GM19467 (cell line): ENCODE results near the gene OR13C4.
"Not testable (repeated sequence)": the region's sequence is repeated elsewhere in the genome, so short reads cannot be mapped to it uniquely, and the experiment has no call there.

Experiments
- ATAC-seq: cut with Tn5 transposase; IDR thresholded peaks from one replicate; pipeline ENCODE4 v1.9.1; 2021; ENCODE audit warnings: mild to moderate bottlenecking, moderate library complexity; ENCODE audit not compliant: unreplicated experiment

The OR13C4 gene

GRCh38 chr9:104527109-104527508 lies at the start of gene OR13C4:
Gene OR13C4 (minus strand): TSS chr9:104527209. CDS start chr9:104527209, 0 bp downstream.
- ATAC-seq, result no peak

- ATAC-seq, result no peak
Measured at GRCh38 chr9:104575456-104575855, 48.4 kb upstream of the OR13C4 start.

GRCh38 chr9:104572612-104573011 lies 45.6 kb upstream of the OR13C4 start:
- ATAC-seq, result no peak

- no peak for ATAC-seq
Measured at GRCh38 chr9:104568868-104569267, 41.9 kb upstream of the OR13C4 start, which contains the start of gene OR13C8. Gene OR13C8 (plus strand): TSS chr9:104569168. CDS start chr9:104569168, 0 bp downstream.

GRCh38 chr9:104564358-104564757 lies 37.3 kb upstream of the OR13C4 start:
- ATAC-seq, result no peak

- ATAC-seq, result no peak
Measured at GRCh38 chr9:104556830-104557634, 30.0 kb upstream of the OR13C4 start.

- ATAC-seq, result no peak
Measured at GRCh38 chr9:104555521-104555920, 28.5 kb upstream of the OR13C4 start.

GRCh38 chr9:104553261-104553660 lies 26.3 kb upstream of the OR13C4 start:
- ATAC-seq, result no peak

GRCh38 chr9:104544644-104545043 lies 17.6 kb upstream of the OR13C4 start:
- no peak for ATAC-seq

- ATAC-seq, result no peak
Measured at GRCh38 chr9:104539275-104539674, 12.3 kb upstream of the OR13C4 start.

- ATAC-seq, result no peak
Measured at GRCh38 chr9:104536756-104537155, 9.7 kb upstream of the OR13C4 start, which contains the start of gene OR13C3. Gene OR13C3 (minus strand): TSS chr9:104536856. CDS start chr9:104536723, 133 bp downstream.

GRCh38 chr9:104520241-104520640 lies 6.8 kb downstream of the OR13C4 start:
- ATAC-seq, result not testable (repeated sequence)

GRCh38 chr9:104514901-104515300 lies 12.1 kb downstream of the OR13C4 start:
- ATAC-seq, result no peak

- no peak for ATAC-seq
Measured at GRCh38 chr9:104506565-104506964, 20.4 kb downstream of the OR13C4 start.

GRCh38 chr9:104503963-104504362 lies 23.0 kb downstream of the OR13C4 start, which contains the start of gene OR13F1:
Gene OR13F1 (plus strand): TSS chr9:104504263. CDS start chr9:104504263, 0 bp downstream.
- ATAC-seq, result no peak

GRCh38 chr9:104503440-104503839 lies 23.6 kb downstream of the OR13C4 start:
- ATAC-seq, result no peak

- ATAC-seq, result no peak
Measured at GRCh38 chr9:104494808-104495207, 32.2 kb downstream of the OR13C4 start.

GRCh38 chr9:104485014-104485413 lies 42.0 kb downstream of the OR13C4 start:
- ATAC-seq, result no peak

- no peak for ATAC-seq
Measured at GRCh38 chr9:104482921-104483570, 44.0 kb downstream of the OR13C4 start.
